ENCODE data around the gene SPRING1. TPM values are rescaled to one million over a fixed set of nuclear protein-coding genes. Genes with fewer than 3 reads are reported as not detected.

SPRING1 gene
- total RNA-seq, 1 donor from 2014 or later = 9.1 TPM

DNA sequence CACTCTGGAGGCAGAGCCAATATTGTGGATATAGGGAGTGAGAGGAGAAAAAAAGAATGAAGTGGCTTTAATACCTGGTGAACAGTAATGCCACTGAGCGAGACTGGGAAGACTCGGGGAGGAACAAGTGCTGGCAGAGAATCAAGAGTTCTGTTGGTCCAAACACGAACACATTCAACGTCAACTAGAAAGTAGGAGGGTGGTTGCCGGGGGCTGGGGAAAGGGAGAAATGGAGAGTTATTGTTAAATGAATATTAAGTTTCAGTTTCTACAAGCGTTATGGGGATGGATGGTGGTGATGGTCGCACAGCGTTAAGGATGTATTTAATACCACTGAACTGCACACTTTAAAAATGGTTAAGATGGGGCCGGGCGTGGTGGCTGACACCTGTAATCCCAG lies 2.8 kb downstream of the SPRING1 start:
- TF ChIP-seq POLR2A (IDR thresholded peaks at IDR 0.05) = no peak
- no peak for TF ChIP-seq POLR2AphosphoS5 (IDR thresholded peaks at IDR 0.05; ENCODE audit: insufficient read depth in 1 of 2, low read depth in 1 of 2)
- TF ChIP-seq, protein P1, sequence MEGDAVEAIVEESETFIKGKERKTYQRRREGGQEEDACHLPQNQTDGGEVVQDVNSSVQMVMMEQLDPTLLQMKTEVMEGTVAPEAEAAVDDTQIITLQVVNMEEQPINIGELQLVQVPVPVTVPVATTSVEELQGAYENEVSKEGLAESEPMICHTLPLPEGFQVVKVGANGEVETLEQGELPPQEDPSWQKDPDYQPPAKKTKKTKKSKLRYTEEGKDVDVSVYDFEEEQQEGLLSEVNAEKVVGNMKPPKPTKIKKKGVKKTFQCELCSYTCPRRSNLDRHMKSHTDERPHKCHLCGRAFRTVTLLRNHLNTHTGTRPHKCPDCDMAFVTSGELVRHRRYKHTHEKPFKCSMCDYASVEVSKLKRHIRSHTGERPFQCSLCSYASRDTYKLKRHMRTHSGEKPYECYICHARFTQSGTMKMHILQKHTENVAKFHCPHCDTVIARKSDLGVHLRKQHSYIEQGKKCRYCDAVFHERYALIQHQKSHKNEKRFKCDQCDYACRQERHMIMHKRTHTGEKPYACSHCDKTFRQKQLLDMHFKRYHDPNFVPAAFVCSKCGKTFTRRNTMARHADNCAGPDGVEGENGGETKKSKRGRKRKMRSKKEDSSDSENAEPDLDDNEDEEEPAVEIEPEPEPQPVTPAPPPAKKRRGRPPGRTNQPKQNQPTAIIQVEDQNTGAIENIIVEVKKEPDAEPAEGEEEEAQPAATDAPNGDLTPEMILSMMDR (IDR thresholded peaks at IDR 0.05) = no peak
- Histone ChIP-seq H3K9me3 (no peaks in the 10 kb centered on the region), H3K4me1 (peaks cover 17% of the 10 kb centered on the region), H3K4me3 (no peak overlapping the region), H3K27ac (no peak overlapping the region), H3K27me3 (no peaks in the 10 kb centered on the region), H3K36me3 (peaks cover 0 to 10% of the 10 kb centered on the region in 2 donors)
- peak in 1 of 2 donors; percentile 64 for DNase-seq (ENCODE audit: extremely low spot score in 2 of 2)
- intact Hi-C loops (cut with DNase I) = no loop called here

DNA sequence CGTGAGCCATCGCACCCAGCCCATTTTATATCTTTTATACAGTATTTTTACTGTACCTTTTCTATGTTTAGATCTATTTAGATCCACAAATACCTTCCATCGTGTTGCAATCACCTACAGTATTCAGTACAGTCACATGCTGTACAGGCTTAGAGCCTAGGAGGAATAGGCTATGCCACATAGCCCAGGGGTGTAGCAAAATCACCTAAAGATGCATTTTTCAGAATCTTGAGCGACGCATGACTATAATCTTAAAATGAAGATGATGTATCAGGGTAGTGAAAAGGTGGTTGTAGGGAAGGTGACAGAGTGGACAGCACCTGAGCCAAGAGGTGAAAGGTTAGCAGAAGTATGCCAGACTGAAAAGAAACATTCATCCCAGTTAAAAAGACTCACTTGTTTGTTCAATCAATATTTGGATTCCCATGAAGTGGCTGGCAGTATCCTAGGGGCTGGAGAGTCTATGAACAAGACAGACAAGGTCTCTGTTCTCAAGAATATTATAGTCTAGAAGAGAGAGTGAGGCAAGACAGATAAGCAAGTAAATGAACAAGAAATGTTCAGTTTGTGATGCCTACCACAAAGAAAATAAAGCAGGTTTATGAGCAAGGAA lies 3.6 kb downstream of the SPRING1 start:
- no peak overlapping the region for H3K27ac ChIP-seq
- H3K9me3 ChIP-seq = no peaks in the 10 kb centered on the region
- no peak overlapping the region for H3K4me3 ChIP-seq
- no peaks in the 10 kb centered on the region for H3K27me3 ChIP-seq
- peaks cover 17% of the 10 kb centered on the region for H3K4me1 ChIP-seq
- H3K36me3 ChIP-seq = peaks cover 0 to 10% of the 10 kb centered on the region in 2 donors
- peak in 1 of 2 donors; percentile 16 for DNase-seq (ENCODE audit: extremely low spot score in 2 of 2)
- no peak for TF ChIP-seq POLR2A (IDR thresholded peaks at IDR 0.05)
- TF ChIP-seq, protein P1 (IDR thresholded peaks at IDR 0.05) = no peak
- no peak for TF ChIP-seq POLR2AphosphoS5 (IDR thresholded peaks at IDR 0.05; ENCODE audit: insufficient read depth in 1 of 2, low read depth in 1 of 2)
- intact Hi-C loops (cut with DNase I) = no loop called here

DNA sequence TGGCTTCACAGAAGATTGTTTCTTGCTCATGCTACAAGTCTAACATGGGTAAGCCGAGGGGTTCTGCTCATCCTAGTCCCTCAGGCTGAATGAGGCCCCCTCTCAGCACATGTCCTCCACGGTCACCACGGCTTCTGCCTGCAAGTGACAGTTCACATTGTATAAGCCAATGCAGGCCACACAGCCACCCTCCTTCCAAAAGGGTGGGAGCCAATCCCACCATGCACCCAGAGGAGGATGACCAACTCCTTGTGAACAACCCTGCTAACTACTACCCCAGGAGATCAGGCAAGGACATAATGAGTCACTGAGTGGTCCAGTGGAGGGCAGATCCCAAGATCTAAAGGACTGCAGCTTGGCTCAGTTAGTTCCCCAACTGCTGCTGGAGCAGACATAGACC lies 6.1 kb downstream of the SPRING1 start:
- Histone ChIP-seq H3K36me3 (peaks cover 0 to 10% of the 10 kb centered on the region in 2 donors), H3K27ac (no peak overlapping the region), H3K4me3 (no peak overlapping the region), H3K4me1 (peaks cover 10% of the 10 kb centered on the region), H3K27me3 (no peaks in the 10 kb centered on the region), H3K9me3 (no peaks in the 10 kb centered on the region)
- intact Hi-C loops (cut with DNase I) = no loop called here
- TF ChIP-seq POLR2A (IDR thresholded peaks at IDR 0.05) = no peak
- no peak for TF ChIP-seq POLR2AphosphoS5 (IDR thresholded peaks at IDR 0.05; ENCODE audit: insufficient read depth in 1 of 2, low read depth in 1 of 2)
- TF ChIP-seq, protein P1 (IDR thresholded peaks at IDR 0.05) = no peak
- no peak for DNase-seq (ENCODE audit: extremely low spot score in 2 of 2)

DNA sequence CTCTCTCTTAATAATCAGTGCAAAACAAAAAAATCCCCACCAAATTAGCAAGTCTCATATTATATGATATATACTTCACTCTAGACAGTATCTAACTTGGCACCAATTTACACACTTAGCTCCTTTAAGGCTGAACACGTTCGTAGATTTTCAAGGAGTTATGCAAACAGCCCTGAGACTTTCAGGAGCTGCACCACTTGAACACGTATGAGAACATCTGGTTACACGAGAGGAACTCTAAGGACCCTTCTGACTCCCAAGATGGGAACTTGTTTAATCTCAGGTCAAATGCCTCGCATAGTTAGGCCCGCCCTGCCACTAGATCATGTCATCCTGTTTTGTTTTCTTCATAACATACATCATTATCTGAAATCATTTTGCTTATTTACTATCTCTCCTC lies 10.0 kb downstream of the SPRING1 start:
- H3K27ac ChIP-seq = no peak overlapping the region

DNA sequence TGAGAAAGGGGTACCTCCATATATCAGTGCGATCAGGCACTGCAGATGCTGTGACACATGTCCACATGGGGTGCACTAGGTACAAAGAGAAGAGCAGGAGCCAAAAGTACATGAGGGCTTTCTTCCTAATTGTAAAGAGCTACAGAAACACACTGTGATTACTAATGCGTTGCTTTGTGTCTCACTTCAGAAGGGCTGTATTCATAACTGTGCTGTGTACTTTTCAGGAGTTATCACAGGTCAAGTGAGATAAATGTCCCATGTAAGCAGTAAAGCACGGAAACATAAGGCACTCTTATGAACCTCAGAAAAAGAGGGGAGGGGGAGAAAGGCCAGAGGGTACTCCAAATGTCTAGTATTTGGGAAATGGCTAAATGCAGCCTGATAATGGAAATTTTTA lies 10.6 kb downstream of the SPRING1 start:
- Histone ChIP-seq H3K4me3 (no peak overlapping the region), H3K27ac (no peak overlapping the region), H3K9me3 (no peaks in the 10 kb centered on the region), H3K4me1 (peaks cover 6% of the 10 kb centered on the region), H3K27me3 (no peaks in the 10 kb centered on the region), H3K36me3 (peaks cover 0 to 7% of the 10 kb centered on the region in 2 donors)
- intact Hi-C loops (cut with DNase I) = no loop called here
- TF ChIP-seq POLR2A (IDR thresholded peaks at IDR 0.05) = no peak
- TF ChIP-seq POLR2AphosphoS5 (IDR thresholded peaks at IDR 0.05; ENCODE audit: insufficient read depth in 1 of 2, low read depth in 1 of 2) = no peak
- TF ChIP-seq, protein P1 (IDR thresholded peaks at IDR 0.05) = no peak
- no peak for DNase-seq (ENCODE audit: extremely low spot score in 2 of 2)

More for the DNA sequence above, 10.0 kb downstream of the SPRING1 start:
- H3K36me3 ChIP-seq = peaks cover 0 to under 1% of the 10 kb centered on the region in 2 donors
- DNase-seq (ENCODE audit: extremely low spot score in 2 of 2) = no peak
- H3K4me1 ChIP-seq = peaks cover 6% of the 10 kb centered on the region
- intact Hi-C loops (cut with DNase I) = no loop called here
- TF ChIP-seq POLR2A (IDR thresholded peaks at IDR 0.05) (no peak), POLR2AphosphoS5 (IDR thresholded peaks at IDR 0.05; ENCODE audit: insufficient read depth in 1 of 2, low read depth in 1 of 2) (no peak)
- TF ChIP-seq, protein P1 (IDR thresholded peaks at IDR 0.05) = no peak
- H3K27me3 ChIP-seq = no peaks in the 10 kb centered on the region
- no peak overlapping the region for H3K4me3 ChIP-seq
- no peaks in the 10 kb centered on the region for H3K9me3 ChIP-seq

Measured in vagina (tissue), 2 donors.